PC-3 (cell line): Measurements from ENCODE around the gene BCAR1. TPM values are rescaled to one million over a fixed set of nuclear protein-coding genes. Genes with fewer than 3 reads are reported as not detected.

Source experiments
- ATAC-seq: fragments of 200-7000 bp; cut with Tn5 transposase; 2 replicates; pipeline ENCODE4 v1.9.1; 2020; ENCODE audit warnings: mild to moderate bottlenecking, moderate library complexity
- BruUV-seq: library from RNA; stranded (reverse); fragments of 400-500 nt; replicated peaks from 2 replicates; lab custom pipeline; 2021; lab: Mats Ljungman, UMichigan
- CTCF ChIA-PET: fragments of 300-600 bp; sonication (Branson Sonifier 250); formaldehyde crosslinking; loops from one replicate; lab custom pipeline; 2022; ENCODE audit warnings: antibody characterized with exemption; lab: Charles Lee
- POLR2A ChIA-PET: fragments of 300-600 bp; sonication (Branson Sonifier 250); formaldehyde crosslinking; loops from one replicate; lab custom pipeline; 2022; ENCODE audit warnings: antibody characterized with exemption; ENCODE audit not compliant: unreplicated experiment; lab: Charles Lee
- DNase-seq: peaks from one replicate; pipeline ENCODE4 v3.0.0-alpha.2; 2015
- H2AFZ ChIP-seq: fragments of 300-600 bp; sonication (generic); 2 replicates; pipeline ENCODE4 v1.6.0; 2016; ENCODE audit warnings: antibody characterized with exemption, low read length
- H3F3A ChIP-seq: fragments of 300-600 bp; sonication (generic); one replicate; pipeline ENCODE4 v1.6.0; 2017; ENCODE audit warnings: antibody characterized with exemption, low read length, control low read depth, mild to moderate bottlenecking; ENCODE audit not compliant: unreplicated experiment
- H3K27ac ChIP-seq: fragments of 300-600 bp; sonication (generic); 2 replicates; pipeline ENCODE4 v1.5.1; 2016; ENCODE audit warnings: mild to moderate bottlenecking, low read length
- H3K27me3 ChIP-seq: fragments of 300-600 bp; sonication (generic); 2 replicates; pipeline ENCODE4 v1.6.1; 2016; ENCODE audit warnings: low read length, mixed read lengths
- H3K36me3 ChIP-seq: fragments of 300-600 bp; sonication (generic); 2 replicates; pipeline ENCODE4 v1.6.1; 2016; ENCODE audit warnings: low read depth, mixed run types, low read length, mixed read lengths
- H3K4me1 ChIP-seq: fragments of 300-600 bp; sonication (generic); 2 replicates; pipeline ENCODE4 v1.5.1; 2016; ENCODE audit warnings: low read length; ENCODE audit not compliant: insufficient read depth
- H3K4me2 ChIP-seq: fragments of 300-600 bp; sonication (generic); 2 replicates; pipeline ENCODE4 v1.6.0; 2016; ENCODE audit warnings: low read length
- H3K4me3 ChIP-seq: fragments of 300-600 bp; sonication (generic); 2 replicates; pipeline ENCODE4 v1.5.1; 2016; ENCODE audit warnings: mild to moderate bottlenecking, low read length, mixed read lengths
- H3K79me2 ChIP-seq: fragments of 300-600 bp; sonication (generic); 2 replicates; pipeline ENCODE4 v1.6.1; 2017; ENCODE audit warnings: low read length, mixed read lengths
- H3K9ac ChIP-seq: fragments of 300-600 bp; sonication (generic); 2 replicates; pipeline ENCODE4 v1.6.0; 2016; ENCODE audit warnings: mild to moderate bottlenecking, low read length
- H3K9me2 ChIP-seq: fragments of 300-600 bp; sonication (generic); replicated peaks from 2 replicates; pipeline ENCODE4 v1.6.1; 2016; ENCODE audit warnings: mixed run types, low read length, mixed read lengths
- H3K9me3 ChIP-seq: fragments of 300-600 bp; sonication (generic); 2 replicates; pipeline ENCODE4 v1.6.1; 2016; ENCODE audit warnings: low read length, mixed read lengths
- H4K20me1 ChIP-seq: fragments of 300-600 bp; sonication (generic); 2 replicates; pipeline ENCODE4 v1.6.1; 2016; ENCODE audit warnings: low read length, mixed read lengths
- EZH2 ChIP-seq: fragments of 300-600 bp; sonication (generic); IDR thresholded peaks from one replicate; pipeline ENCODE4 v1.6.1; 2017; ENCODE audit warnings: antibody characterized with exemption, mild to moderate bottlenecking, low read length; ENCODE audit not compliant: unreplicated experiment
- EZH2phosphoT487 ChIP-seq: fragments of 300-600 bp; sonication (generic); IDR thresholded peaks from 2 replicates; pipeline ENCODE4 v1.6.1; 2018; ENCODE audit warnings: mild to moderate bottlenecking, antibody characterized with exemption, low read length, borderline replicate concordance
- intact Hi-C: fragments of 100-400 bp; cut with micrococcal nuclease; formaldehyde crosslinking; loops from 2 replicates; pipeline ENCODE4 v1.9.0; 2023
- total RNA-seq: library from RNA; depleted of rRNA; stranded (reverse); fragments of >200 nt; gene quantifications from 2 replicates; pipeline ENCODE4 v1.2.3, GENCODE V29; 2014
- TF ChIP-seq, protein P1 (sequence below): fragments of 300-600 bp; sonication (generic); conservative IDR thresholded peaks from 2 replicates; pipeline ENCODE4 v1.5.1; 2017; ENCODE audit warnings: antibody characterized with exemption, low read depth, mild to moderate bottlenecking, low read length

BCAR1 gene
- total RNA-seq, 1 experiment from 2014 or later = 49.3 TPM

DNA sequence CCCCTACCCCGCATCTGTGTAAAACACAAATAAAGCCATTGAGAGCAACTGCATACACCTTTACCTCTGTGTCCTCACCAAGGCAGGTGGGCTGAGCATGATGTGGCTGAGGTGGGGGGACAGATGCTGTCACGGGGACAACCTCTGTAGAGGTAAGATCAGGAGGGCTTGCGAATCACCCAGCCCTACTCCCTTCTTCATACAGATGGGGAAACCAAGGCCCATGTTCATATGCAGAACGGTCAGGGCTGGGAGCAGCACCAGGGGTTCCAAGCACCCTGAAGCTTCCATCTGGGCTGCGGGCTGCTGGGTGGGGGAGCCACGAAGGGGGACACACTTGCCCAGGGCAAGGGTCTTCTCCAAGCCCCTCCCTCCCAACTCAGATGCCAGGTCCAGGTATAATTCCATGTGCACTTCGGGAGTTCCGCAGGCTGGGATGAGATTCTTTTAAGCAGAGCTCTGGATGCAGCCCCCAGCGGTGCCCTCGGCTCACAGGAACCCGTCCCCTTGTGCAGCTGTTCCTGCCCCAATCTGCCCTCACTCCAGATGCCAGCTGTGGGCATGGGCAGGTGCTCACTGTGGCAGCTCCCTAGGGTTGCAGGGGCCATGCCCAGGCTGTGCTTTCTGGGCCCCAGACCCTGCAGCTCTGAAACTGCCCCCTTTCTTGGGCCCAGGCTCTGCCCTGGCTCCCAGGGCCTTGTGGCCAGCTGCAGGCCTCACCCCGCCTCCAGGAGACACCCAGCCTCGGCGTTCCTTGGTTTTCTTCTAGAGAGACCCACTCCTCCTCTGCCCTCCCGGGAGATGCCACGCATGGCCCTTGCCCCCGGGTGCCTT is 23.1 kb downstream of the BCAR1 start:
- H3K4me3 ChIP-seq = no peak overlapping the region
- H3K27ac ChIP-seq = no peak overlapping the region
- POLR2A ChIA-PET = no interaction called here
- no peak overlapping the region for H3K9ac ChIP-seq
- no peaks in the 10 kb centered on the region for H3K79me2 ChIP-seq
- no peaks in the 10 kb centered on the region for H3F3A ChIP-seq
- CTCF ChIA-PET = no interaction called here
- no TSS peak for BruUV-seq
- no peaks in the 10 kb centered on the region for H4K20me1 ChIP-seq
- intact Hi-C loops = no loop called here
- no peaks in the 10 kb centered on the region for H3K9me3 ChIP-seq
- no peak overlapping the region for H3K4me2 ChIP-seq
- TF ChIP-seq EZH2 = no peak
- TF ChIP-seq, protein P1, sequence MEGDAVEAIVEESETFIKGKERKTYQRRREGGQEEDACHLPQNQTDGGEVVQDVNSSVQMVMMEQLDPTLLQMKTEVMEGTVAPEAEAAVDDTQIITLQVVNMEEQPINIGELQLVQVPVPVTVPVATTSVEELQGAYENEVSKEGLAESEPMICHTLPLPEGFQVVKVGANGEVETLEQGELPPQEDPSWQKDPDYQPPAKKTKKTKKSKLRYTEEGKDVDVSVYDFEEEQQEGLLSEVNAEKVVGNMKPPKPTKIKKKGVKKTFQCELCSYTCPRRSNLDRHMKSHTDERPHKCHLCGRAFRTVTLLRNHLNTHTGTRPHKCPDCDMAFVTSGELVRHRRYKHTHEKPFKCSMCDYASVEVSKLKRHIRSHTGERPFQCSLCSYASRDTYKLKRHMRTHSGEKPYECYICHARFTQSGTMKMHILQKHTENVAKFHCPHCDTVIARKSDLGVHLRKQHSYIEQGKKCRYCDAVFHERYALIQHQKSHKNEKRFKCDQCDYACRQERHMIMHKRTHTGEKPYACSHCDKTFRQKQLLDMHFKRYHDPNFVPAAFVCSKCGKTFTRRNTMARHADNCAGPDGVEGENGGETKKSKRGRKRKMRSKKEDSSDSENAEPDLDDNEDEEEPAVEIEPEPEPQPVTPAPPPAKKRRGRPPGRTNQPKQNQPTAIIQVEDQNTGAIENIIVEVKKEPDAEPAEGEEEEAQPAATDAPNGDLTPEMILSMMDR = no peak
- TF ChIP-seq EZH2phosphoT487 = no peak
- no peaks in the 10 kb centered on the region for H3K4me1 ChIP-seq
- ATAC-seq (no peak), DNase-seq (no peak)
- no peaks in the 10 kb centered on the region for H3K27me3 ChIP-seq
- no peak overlapping the region for H2AFZ ChIP-seq
- no peaks in the 10 kb centered on the region for H3K9me2 ChIP-seq
- peaks cover 16% of the 10 kb centered on the region for H3K36me3 ChIP-seq

DNA sequence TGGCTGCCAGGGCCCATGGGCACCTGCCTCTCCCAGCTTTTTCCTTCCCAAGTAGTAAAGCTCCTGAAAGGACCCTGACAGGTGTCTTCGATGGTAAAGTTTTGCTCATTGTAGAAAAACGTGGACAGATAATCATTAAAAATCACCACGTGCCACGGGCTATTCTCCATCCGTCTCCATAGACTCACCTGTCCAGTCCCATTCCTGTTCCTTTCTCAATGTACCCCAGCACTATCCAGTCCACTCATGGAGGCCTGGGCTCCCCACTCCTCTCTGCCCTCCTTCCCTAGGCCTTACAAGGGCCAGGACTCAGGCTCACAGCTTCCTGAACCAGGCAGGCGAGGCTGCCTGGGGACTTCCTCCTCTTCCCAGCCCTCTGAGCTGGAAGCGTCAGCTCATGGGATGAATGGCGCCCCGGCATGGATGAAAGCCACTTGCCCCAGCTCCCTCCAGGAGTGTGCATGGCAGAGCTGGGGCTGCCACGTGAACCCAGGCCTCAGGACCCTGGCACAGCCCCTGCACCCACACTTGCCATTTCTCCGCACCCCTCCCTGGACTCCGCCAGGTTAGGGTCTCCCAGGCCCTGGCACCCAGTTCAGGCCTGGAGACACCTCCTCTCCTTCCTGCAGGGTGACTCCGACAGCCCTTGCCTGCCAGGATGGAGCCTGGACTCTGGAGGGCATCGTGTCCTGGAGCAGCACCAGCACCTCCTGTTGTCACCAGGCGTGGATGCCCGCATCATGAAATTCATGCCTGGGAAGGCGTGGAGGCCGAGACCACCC is 23.9 kb downstream of the BCAR1 start:
- Histone ChIP-seq H3K79me2 (no peaks in the 10 kb centered on the region), H3K9me2 (no peaks in the 10 kb centered on the region), H3K9ac (no peak overlapping the region), H3K36me3 (peaks cover 10% of the 10 kb centered on the region), H4K20me1 (no peaks in the 10 kb centered on the region), H3K4me2 (no peak overlapping the region), H3K4me3 (no peak overlapping the region), H2AFZ (no peak overlapping the region), H3K4me1 (no peaks in the 10 kb centered on the region), H3K27ac (no peak overlapping the region), H3K9me3 (no peaks in the 10 kb centered on the region), H3K27me3 (no peaks in the 10 kb centered on the region), H3F3A (no peaks in the 10 kb centered on the region)
- TF ChIP-seq, protein P1 = no peak
- no peak for TF ChIP-seq EZH2phosphoT487
- TF ChIP-seq EZH2 = no peak
- ATAC-seq (peak; percentile 13), DNase-seq (no peak)
- no TSS peak for BruUV-seq
- ChIA-PET CTCF (no interaction called here), POLR2A (no interaction called here)
- intact Hi-C loops = no loop called here
